Natural killer cell (primary cell): ENCODE results near the gene DNAL1. TPM values are rescaled to one million over a fixed set of nuclear protein-coding genes. Genes with fewer than 3 reads are reported as not detected.
"Not testable (repeated sequence)": the region's sequence is repeated elsewhere in the genome, so short reads cannot be mapped to it uniquely, and the experiment has no call there.

Experiments
- ATAC-seq, 3 donors: fragments of 150-1000 bp in 2 of 3; fragments of 200-7000 bp in 1 of 3; cut with Tn5 transposase; 1 replicate in 1 of 3; 2 replicates in 2 of 3; pipeline ENCODE4 v1.10.0; 2021; ENCODE audit warnings: mild to moderate bottlenecking in 2 of 3, moderate library complexity in 2 of 3
- DNase-seq, 2 donors: peaks; one replicate each; pipeline versions ENCODE4 v3.0.0 to v3.0.0-alpha.2; 2013 to 2021; ENCODE audit warnings: mixed read lengths in 1 of 2
- H3K27ac ChIP-seq: one replicate; pipeline ENCODE4 v1.5.1; 2013; ENCODE audit warnings: mild to moderate bottlenecking, low read length
- H3K27me3 ChIP-seq: one replicate; pipeline ENCODE4 v1.6.1; 2013; ENCODE audit warnings: low read length; ENCODE audit not compliant: control insufficient read depth, insufficient read depth
- H3K36me3 ChIP-seq: one replicate; pipeline ENCODE4 v1.6.1; 2013; ENCODE audit warnings: low read length; ENCODE audit not compliant: control insufficient read depth, insufficient read depth
- H3K4me1 ChIP-seq: one replicate; pipeline ENCODE4 v1.6.1; 2013; ENCODE audit warnings: low read length; ENCODE audit not compliant: control insufficient read depth, insufficient read depth
- H3K4me3 ChIP-seq: one replicate; pipeline ENCODE4 v1.5.1; 2013; ENCODE audit warnings: low read length
- H3K9me3 ChIP-seq: one replicate; pipeline ENCODE4 v1.6.1; 2013; ENCODE audit warnings: low read length; ENCODE audit not compliant: control insufficient read depth, insufficient read depth
- H3K27ac Mint-ChIP-seq, 2 donors: one replicate each; pipeline ENCODE4 v1.8.0; 2022; ENCODE audit warnings: mild to moderate bottlenecking in 2 of 2, mixed read lengths in 2 of 2, moderate library complexity in 1 of 2
- H3K27me3 Mint-ChIP-seq, 2 donors: one replicate each; pipeline ENCODE4 v1.8.0; 2022; ENCODE audit warnings: low read depth in 2 of 2, mixed read lengths in 2 of 2
- H3K36me3 Mint-ChIP-seq: one replicate; pipeline ENCODE4 v1.8.0; 2022; ENCODE audit warnings: mixed read lengths
- H3K4me1 Mint-ChIP-seq, 2 donors: one replicate each; pipeline ENCODE4 v1.8.0; 2022; ENCODE audit warnings: mixed read lengths in 2 of 2
- H3K4me3 Mint-ChIP-seq: one replicate; pipeline ENCODE4 v1.8.0; 2022; ENCODE audit warnings: mild to moderate bottlenecking, moderate library complexity, mixed read lengths
- H3K9me3 Mint-ChIP-seq, 2 donors: one replicate each; pipeline ENCODE4 v1.8.0; 2022; ENCODE audit warnings: mixed read lengths in 2 of 2
- WGBS: methylation state at CpG from one replicate; pipeline ENCODE4 v1.1.7; 2013; ENCODE audit warnings: missing lambda C conversion rate; ENCODE audit not compliant: insufficient coverage; 5-methylcytosine and 5-hydroxymethylcytosine counted together
- intact Hi-C: fragments of 100-400 bp; cut with micrococcal nuclease; formaldehyde crosslinking; loops from one replicate; pipeline ENCODE4 v1.14.2; 2022
- total RNA-seq, 4 donors: library from RNA; stranded (reverse); fragments of 120-200 nt in 1 of 4; gene quantifications; one replicate each; pipeline versions ENCODE4 v1.2.3 to v1.2.4, GENCODE V29; 2013 to 2022
- TF ChIP-seq, protein P1 (sequence below): fragments of 200-600 bp; IDR thresholded peaks from one replicate; pipeline ENCODE4 v1.8.0; 2022; ENCODE audit warnings: antibody characterized with exemption

Gene DNAL1
- total RNA-seq, 3 donors from 2014 or later (not counting 1 experiment from before 2014, with no cell fraction given): 6.7 to 10.3 (median 10.1) TPM

DNA sequence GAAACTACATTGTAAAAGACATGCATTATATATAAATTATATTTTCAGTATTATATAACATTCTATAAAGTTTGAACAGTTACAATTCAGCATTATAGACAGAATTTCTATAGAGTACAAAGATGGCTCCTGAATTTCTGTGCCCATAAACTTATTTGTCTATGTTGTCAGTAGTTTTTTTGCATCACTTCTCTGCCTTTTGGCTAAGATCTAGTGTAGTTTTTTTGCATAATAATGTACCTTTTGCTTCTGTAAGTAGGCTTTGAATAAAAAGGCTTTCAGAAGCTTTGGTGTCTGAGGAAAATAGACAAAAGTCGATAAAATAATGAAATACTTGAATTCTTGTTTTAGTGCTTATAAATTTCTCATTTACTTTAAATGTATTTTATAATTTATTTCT, 11.1 kb downstream of the DNAL1 start:
- no CpG with 5 or more reads among the region's 1 CpG for WGBS
- H3K27ac Mint-ChIP-seq: no peak overlapping the region
- no peak for DNase-seq
- intact Hi-C loops: no loop called here
- no peaks in the 10 kb centered on the region for H3K36me3 Mint-ChIP-seq
- TF ChIP-seq, protein P1, sequence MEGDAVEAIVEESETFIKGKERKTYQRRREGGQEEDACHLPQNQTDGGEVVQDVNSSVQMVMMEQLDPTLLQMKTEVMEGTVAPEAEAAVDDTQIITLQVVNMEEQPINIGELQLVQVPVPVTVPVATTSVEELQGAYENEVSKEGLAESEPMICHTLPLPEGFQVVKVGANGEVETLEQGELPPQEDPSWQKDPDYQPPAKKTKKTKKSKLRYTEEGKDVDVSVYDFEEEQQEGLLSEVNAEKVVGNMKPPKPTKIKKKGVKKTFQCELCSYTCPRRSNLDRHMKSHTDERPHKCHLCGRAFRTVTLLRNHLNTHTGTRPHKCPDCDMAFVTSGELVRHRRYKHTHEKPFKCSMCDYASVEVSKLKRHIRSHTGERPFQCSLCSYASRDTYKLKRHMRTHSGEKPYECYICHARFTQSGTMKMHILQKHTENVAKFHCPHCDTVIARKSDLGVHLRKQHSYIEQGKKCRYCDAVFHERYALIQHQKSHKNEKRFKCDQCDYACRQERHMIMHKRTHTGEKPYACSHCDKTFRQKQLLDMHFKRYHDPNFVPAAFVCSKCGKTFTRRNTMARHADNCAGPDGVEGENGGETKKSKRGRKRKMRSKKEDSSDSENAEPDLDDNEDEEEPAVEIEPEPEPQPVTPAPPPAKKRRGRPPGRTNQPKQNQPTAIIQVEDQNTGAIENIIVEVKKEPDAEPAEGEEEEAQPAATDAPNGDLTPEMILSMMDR: no peak
- Histone ChIP-seq H3K27me3 (no peaks in the 10 kb centered on the region), H3K4me1 (no peaks in the 10 kb centered on the region), H3K4me3 (no peak overlapping the region), H3K9me3 (no peaks in the 10 kb centered on the region), H3K27ac (no peak overlapping the region), H3K36me3 (peaks cover 5% of the 10 kb centered on the region)
- H3K9me3 Mint-ChIP-seq: no peaks in the 10 kb centered on the region
- H3K4me1 Mint-ChIP-seq: no peaks in the 10 kb centered on the region
- no peak for ATAC-seq
- H3K4me3 Mint-ChIP-seq: no peak overlapping the region
- H3K27me3 Mint-ChIP-seq: no peaks in the 10 kb centered on the region

DNA sequence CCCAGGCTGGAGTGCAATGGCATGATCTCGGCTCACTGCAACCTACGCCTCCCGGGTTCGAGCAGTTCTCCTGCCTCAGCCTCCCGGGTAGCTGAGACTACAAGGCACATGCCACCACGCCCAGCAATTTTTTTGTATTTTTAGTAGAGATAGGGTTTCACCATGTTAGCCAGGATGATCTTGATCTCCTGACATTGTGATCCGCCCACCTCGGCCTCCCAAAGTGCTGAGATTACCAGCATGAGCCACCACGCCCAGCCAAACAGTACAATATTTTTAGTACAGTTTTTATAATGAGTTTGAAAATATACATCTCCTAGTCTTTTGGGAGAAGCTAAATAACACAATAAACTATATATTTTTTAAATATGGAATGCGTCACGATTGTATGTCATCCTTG, 14.4 kb downstream of the DNAL1 start:
- H3K27ac Mint-ChIP-seq, H3K36me3 Mint-ChIP-seq, H3K4me3 ChIP-seq, H3K9me3 ChIP-seq, H3K27me3 Mint-ChIP-seq, H3K27ac ChIP-seq, ATAC-seq, H3K4me3 Mint-ChIP-seq, intact Hi-C loops, H3K4me1 ChIP-seq, H3K4me1 Mint-ChIP-seq, DNase-seq, H3K27me3 ChIP-seq, H3K9me3 Mint-ChIP-seq, H3K36me3 ChIP-seq: not testable (repeated sequence)
- 98% methylated on average over 8 of the region's 11 CpGs for WGBS

DNA sequence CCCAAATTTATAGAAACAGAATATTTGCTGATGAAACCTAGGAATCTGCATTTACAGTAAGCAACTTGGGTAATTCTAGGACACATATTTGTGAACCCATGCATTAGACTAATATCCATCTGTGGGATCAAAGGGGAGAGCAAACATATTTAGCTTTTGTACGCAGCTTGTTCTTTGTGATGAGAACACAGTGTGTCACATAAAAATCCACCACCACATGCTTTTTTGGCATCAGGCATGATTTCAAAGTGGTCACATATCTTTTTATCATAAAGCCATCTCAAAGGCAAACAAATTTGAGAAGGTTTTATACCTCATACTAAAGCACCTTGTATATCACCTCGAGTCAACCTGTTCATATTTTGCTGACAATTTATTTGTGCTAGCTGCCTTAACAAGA, 15.7 kb downstream of the DNAL1 start:
- no peaks in the 10 kb centered on the region for H3K27me3 Mint-ChIP-seq
- H3K4me1 Mint-ChIP-seq: no peaks in the 10 kb centered on the region
- no peaks in the 10 kb centered on the region for H3K27me3 ChIP-seq
- H3K27ac ChIP-seq: no peak overlapping the region
- TF ChIP-seq, protein P1: no peak
- H3K4me3 Mint-ChIP-seq: no peak overlapping the region
- no peak overlapping the region for H3K4me3 ChIP-seq
- ATAC-seq (no peak), DNase-seq (no peak)
- no peaks in the 10 kb centered on the region for H3K4me1 ChIP-seq
- intact Hi-C loops: no loop called here
- H3K36me3 Mint-ChIP-seq: no peaks in the 10 kb centered on the region
- peaks cover 7% of the 10 kb centered on the region for H3K36me3 ChIP-seq
- WGBS: 100% methylated on average over 2 of the region's 2 CpGs
- no peak overlapping the region for H3K27ac Mint-ChIP-seq
- H3K9me3 Mint-ChIP-seq: no peaks in the 10 kb centered on the region
- no peaks in the 10 kb centered on the region for H3K9me3 ChIP-seq

DNA sequence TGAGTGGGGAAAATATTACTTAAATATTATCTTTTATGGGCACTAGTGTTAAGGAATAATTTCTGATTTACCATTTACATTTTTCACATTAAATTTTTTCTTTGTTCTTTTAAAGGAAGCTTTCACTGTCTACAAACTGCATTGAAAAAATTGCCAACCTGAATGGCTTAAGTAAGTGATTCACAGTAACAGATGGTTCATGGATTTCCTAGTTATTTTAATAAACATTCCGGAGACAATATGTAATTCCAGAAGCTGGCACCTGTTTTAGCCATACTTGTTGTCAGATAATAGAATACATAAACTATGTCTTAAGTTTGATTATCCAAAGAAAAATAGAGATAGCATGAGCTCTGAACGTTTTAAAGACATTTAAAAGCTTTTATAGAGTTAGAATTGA, 17.1 kb downstream of the DNAL1 start:
- TF ChIP-seq, protein P1: no peak
- no peaks in the 10 kb centered on the region for H3K9me3 ChIP-seq
- H3K4me3 ChIP-seq: no peak overlapping the region
- Mint-ChIP-seq H3K9me3 (no peaks in the 10 kb centered on the region), H3K27me3 (no peaks in the 10 kb centered on the region), H3K4me3 (no peak overlapping the region), H3K4me1 (no peaks in the 10 kb centered on the region), H3K36me3 (no peaks in the 10 kb centered on the region), H3K27ac (no peak overlapping the region)
- H3K4me1 ChIP-seq: no peaks in the 10 kb centered on the region
- H3K36me3 ChIP-seq: peaks cover 7% of the 10 kb centered on the region
- 100% methylated on average over 1 of the region's 2 CpGs for WGBS
- intact Hi-C loops: no loop called here
- no peak for ATAC-seq
- no peak overlapping the region for H3K27ac ChIP-seq
- no peak for DNase-seq
- no peaks in the 10 kb centered on the region for H3K27me3 ChIP-seq
